Loucy (cell line): Measurements from ENCODE around the gene PFKFB4.

ENCODE experiments used
- H2AFZ ChIP-seq: fragments of 200-600 bp; sonication (generic); 2 replicates; pipeline ENCODE4 v1.6.0; 2016; ENCODE audit warnings: antibody characterized with exemption, mild to moderate bottlenecking, low read length, moderate library complexity
- H3F3A ChIP-seq: fragments of 200-600 bp; 2 replicates; pipeline ENCODE4 v1.6.0; 2016; ENCODE audit warnings: antibody characterized with exemption, low read depth, mild to moderate bottlenecking
- H3K27me3 ChIP-seq: fragments of 200-600 bp; sonication (generic); 2 replicates; pipeline ENCODE4 v1.6.1; 2014; ENCODE audit warnings: low read length, mild to moderate bottlenecking; ENCODE audit not compliant: insufficient read depth, poor library complexity, severe bottlenecking
- H3K36me3 ChIP-seq: fragments of 200-600 bp; sonication (generic); 2 replicates; pipeline ENCODE4 v1.6.1; 2016; ENCODE audit warnings: low read length; ENCODE audit not compliant: insufficient read depth
- H3K4me1 ChIP-seq: fragments of 200-600 bp; sonication (generic); 2 replicates; pipeline ENCODE4 v1.5.1; 2014; ENCODE audit warnings: low read length, mild to moderate bottlenecking; ENCODE audit not compliant: insufficient read depth, poor library complexity, severe bottlenecking
- H3K4me2 ChIP-seq: fragments of 200-600 bp; sonication (generic); 2 replicates; pipeline ENCODE4 v1.6.0; 2014; ENCODE audit warnings: antibody characterized with exemption, low read length, low read depth, mild to moderate bottlenecking; ENCODE audit not compliant: poor library complexity, severe bottlenecking
- H3K4me3 ChIP-seq: fragments of 200-600 bp; sonication (generic); 2 replicates; pipeline ENCODE4 v1.5.1; 2014; ENCODE audit warnings: low read length, mild to moderate bottlenecking, mixed read lengths; ENCODE audit not compliant: poor library complexity, severe bottlenecking
- H3K79me2 ChIP-seq: fragments of 200-600 bp; sonication (generic); 2 replicates; pipeline ENCODE4 v1.6.1; 2014; ENCODE audit warnings: low read length; ENCODE audit not compliant: insufficient read depth
- H3K9ac ChIP-seq: fragments of 200-600 bp; sonication (generic); 2 replicates; pipeline ENCODE4 v1.6.0; 2014; ENCODE audit warnings: mild to moderate bottlenecking, low read depth, low read length, moderate library complexity; ENCODE audit not compliant: poor library complexity, severe bottlenecking
- H3K9me2 ChIP-seq: fragments of 200-600 bp; sonication (generic); replicated peaks from 2 replicates; pipeline ENCODE4 v1.6.1; 2016; ENCODE audit warnings: low read depth, low read length, mixed read lengths
- H3K9me3 ChIP-seq: fragments of 200-600 bp; sonication (generic); 2 replicates; pipeline ENCODE4 v1.6.1; 2014; ENCODE audit warnings: mild to moderate bottlenecking, antibody characterized with exemption, low read length, low read depth; ENCODE audit not compliant: insufficient read depth
- H4K20me1 ChIP-seq: fragments of 200-600 bp; sonication (generic); 2 replicates; pipeline ENCODE4 v1.6.0; 2014; ENCODE audit warnings: antibody characterized with exemption, low read length, mild to moderate bottlenecking; ENCODE audit not compliant: insufficient read depth, poor library complexity, severe bottlenecking
- EZH2phosphoT487 ChIP-seq: fragments of 200-600 bp; IDR thresholded peaks from 2 replicates; pipeline ENCODE4 v1.6.1; 2018; ENCODE audit warnings: antibody characterized with exemption, mild to moderate bottlenecking, moderate library complexity, borderline replicate concordance
- TF ChIP-seq, protein P1 (sequence below): fragments of 200-600 bp; sonication (generic); conservative IDR thresholded peaks from 2 replicates; pipeline ENCODE4 v1.5.1; 2014; ENCODE audit warnings: mild to moderate bottlenecking, antibody characterized with exemption, low read length

PFKFB4 gene

DNA sequence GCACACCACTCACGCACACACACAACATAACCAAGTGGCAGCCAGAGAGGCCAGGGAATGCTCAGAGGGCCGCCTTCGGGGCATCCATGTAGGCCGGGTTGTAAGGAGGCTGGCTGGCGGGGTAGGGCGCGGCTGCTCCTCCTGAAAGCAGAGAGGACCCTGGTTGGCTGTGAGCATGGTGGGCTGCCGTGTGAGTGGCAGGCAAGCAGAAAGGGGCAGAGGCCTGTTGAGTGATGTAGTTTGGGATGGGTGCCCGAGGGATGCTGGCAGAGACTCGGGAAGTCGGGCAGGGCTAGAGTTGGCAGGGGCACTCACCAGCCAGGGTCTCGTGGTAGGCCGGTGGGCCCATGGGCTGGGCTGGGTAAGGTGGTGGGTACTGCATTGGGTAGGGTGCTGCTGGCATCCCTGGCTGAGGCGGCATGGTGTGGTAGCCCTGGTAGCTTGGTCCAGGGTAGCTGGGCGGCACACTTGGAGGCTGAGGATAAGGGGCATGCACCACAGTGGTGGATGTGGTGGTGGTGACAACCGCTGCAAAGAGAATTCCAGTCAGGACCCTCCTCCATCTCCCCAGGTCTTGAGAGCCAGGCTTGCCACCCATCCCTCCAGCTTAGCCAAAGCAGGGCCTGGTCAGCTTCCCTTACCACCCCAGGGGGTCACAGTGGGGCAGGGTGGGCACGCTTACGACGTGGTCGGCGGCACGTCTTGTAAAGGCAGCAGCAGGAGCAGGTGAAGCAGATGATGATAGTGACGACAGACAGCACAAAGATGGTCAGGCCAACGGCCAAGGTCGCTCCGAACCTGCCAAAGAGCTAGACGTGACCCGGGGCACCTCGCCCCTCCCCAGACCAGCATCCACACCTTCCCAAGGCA lies 87.3 kb downstream of the PFKFB4 start:
- Histone ChIP-seq H3K9me2 (no peaks in the 10 kb centered on the region), H3K9me3 (no peaks in the 10 kb centered on the region), H3K36me3 (peaks cover 9% of the 10 kb centered on the region; the same call in 1 of the 2 replicates), H3K4me3 (no peak overlapping the region), H3K9ac (peak overlapping the region; percentile 50), H3K79me2 (peaks cover 65% of the 10 kb centered on the region), H2AFZ (no peak overlapping the region), H3F3A (no peaks in the 10 kb centered on the region), H3K4me2 (peak overlapping the region; percentile 59), H3K4me1 (peaks cover 51% of the 10 kb centered on the region), H4K20me1 (peaks cover 16% of the 10 kb centered on the region), H3K27me3 (no peaks in the 10 kb centered on the region)
- no peak for TF ChIP-seq EZH2phosphoT487
- TF ChIP-seq, protein P1, sequence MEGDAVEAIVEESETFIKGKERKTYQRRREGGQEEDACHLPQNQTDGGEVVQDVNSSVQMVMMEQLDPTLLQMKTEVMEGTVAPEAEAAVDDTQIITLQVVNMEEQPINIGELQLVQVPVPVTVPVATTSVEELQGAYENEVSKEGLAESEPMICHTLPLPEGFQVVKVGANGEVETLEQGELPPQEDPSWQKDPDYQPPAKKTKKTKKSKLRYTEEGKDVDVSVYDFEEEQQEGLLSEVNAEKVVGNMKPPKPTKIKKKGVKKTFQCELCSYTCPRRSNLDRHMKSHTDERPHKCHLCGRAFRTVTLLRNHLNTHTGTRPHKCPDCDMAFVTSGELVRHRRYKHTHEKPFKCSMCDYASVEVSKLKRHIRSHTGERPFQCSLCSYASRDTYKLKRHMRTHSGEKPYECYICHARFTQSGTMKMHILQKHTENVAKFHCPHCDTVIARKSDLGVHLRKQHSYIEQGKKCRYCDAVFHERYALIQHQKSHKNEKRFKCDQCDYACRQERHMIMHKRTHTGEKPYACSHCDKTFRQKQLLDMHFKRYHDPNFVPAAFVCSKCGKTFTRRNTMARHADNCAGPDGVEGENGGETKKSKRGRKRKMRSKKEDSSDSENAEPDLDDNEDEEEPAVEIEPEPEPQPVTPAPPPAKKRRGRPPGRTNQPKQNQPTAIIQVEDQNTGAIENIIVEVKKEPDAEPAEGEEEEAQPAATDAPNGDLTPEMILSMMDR = no peak

DNA sequence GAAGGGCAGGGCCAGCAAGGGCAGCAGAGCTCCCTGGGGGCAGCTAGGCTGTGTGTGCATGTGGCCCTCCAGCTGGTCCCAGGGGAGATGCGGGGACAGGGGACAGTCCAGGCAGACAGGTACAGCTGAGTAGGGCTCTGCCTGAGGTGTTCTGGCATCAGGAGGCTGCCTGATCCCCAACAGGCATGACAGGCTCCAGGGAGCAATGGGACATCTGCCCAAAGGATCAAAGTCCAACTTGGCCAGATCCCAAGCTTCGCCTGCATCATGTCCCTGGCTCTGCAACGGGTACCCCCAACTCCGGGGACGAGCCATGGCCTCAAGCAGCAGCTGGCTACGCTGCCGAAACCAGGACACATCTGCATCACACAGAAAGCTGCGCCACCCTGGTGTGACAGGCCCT lies 88.3 kb downstream of the PFKFB4 start:
- H3K4me2 ChIP-seq = peak overlapping the region; percentile 92
- no peak overlapping the region for H3K9ac ChIP-seq
- no peaks in the 10 kb centered on the region for H3K27me3 ChIP-seq
- H3K79me2 ChIP-seq = peaks cover 65% of the 10 kb centered on the region
- H3K36me3 ChIP-seq = peaks cover 9% of the 10 kb centered on the region; the same call in 1 of the 2 replicates
- H2AFZ ChIP-seq = no peak overlapping the region
- TF ChIP-seq EZH2phosphoT487 = no peak
- TF ChIP-seq, protein P1 = no peak
- no peaks in the 10 kb centered on the region for H3K9me3 ChIP-seq
- H3K4me3 ChIP-seq = no peak overlapping the region
- H3K9me2 ChIP-seq = no peaks in the 10 kb centered on the region
- H3F3A ChIP-seq = no peaks in the 10 kb centered on the region
- peaks cover 16% of the 10 kb centered on the region for H4K20me1 ChIP-seq
- H3K4me1 ChIP-seq = peaks cover 46% of the 10 kb centered on the region
